ENCODE measurements around the gene NDUFS7.

Gene NDUFS7

GRCh38 chr19:1377965-1378785, 5.5 kb upstream of the NDUFS7 start:
- TF ChIP-seq CTCF (IDR thresholded peaks at IDR 0.05; ENCODE audit: borderline replicate concordance, control extremely low read depth, extremely low read depth, insufficient read depth, missing control alignments): no peak
- DNase-seq (ENCODE audit: low spot score): no peak
- in situ Hi-C loops (cut with MboI; ENCODE audit: low sequenced_read_pairs, unreplicated experiment): no loop called here

GRCh38 chr19:1379126-1379905, 4.4 kb upstream of the NDUFS7 start:
- TF ChIP-seq CTCF (IDR thresholded peaks at IDR 0.05; ENCODE audit: borderline replicate concordance, control extremely low read depth, extremely low read depth, insufficient read depth, missing control alignments): no peak
- DNase-seq (ENCODE audit: low spot score): no peak
- in situ Hi-C loops (cut with MboI; ENCODE audit: low sequenced_read_pairs, unreplicated experiment): no loop called here

GRCh38 chr19:1379961-1380489, 3.7 kb upstream of the NDUFS7 start:
- no peak for DNase-seq (ENCODE audit: low spot score)
- in situ Hi-C loops (cut with MboI; ENCODE audit: low sequenced_read_pairs, unreplicated experiment): no loop called here
- TF ChIP-seq CTCF (IDR thresholded peaks at IDR 0.05; ENCODE audit: borderline replicate concordance, control extremely low read depth, extremely low read depth, insufficient read depth, missing control alignments): no peak

DNA sequence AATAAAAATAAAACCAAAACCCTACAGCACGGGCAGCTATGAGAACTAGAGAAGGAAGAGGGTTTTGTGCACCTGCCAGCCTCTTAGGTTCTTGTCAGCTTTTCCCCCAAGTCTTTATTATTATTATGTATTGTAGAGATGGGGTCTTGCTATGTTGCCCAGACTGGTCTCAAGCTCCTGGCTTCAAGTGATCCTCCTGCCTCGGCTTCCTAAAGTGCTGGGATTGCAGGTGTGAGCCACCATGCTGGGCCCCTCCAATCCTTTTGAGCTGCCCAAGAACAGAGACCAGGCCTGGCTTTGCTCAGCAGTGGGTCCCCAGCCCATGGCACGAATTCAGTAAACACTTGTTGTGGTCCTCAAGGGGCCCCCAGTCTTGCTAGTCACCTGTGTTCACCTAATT, 1.5 kb upstream of the NDUFS7 start:
- no peak for DNase-seq (ENCODE audit: low spot score)
- in situ Hi-C loops (cut with MboI; ENCODE audit: low sequenced_read_pairs, unreplicated experiment): no loop called here
- TF ChIP-seq CTCF (IDR thresholded peaks at IDR 0.05; ENCODE audit: borderline replicate concordance, control extremely low read depth, extremely low read depth, insufficient read depth, missing control alignments): no peak

GRCh38 chr19:1383017-1383311, 743 bp upstream of the NDUFS7 start:
- no peak for DNase-seq (ENCODE audit: low spot score)
- in situ Hi-C loops (cut with MboI; ENCODE audit: low sequenced_read_pairs, unreplicated experiment): no loop called here
- no peak for TF ChIP-seq CTCF (IDR thresholded peaks at IDR 0.05; ENCODE audit: borderline replicate concordance, control extremely low read depth, extremely low read depth, insufficient read depth, missing control alignments)

GRCh38 chr19:1384085-1384462, 367 bp downstream of the NDUFS7 start:
- no peak for DNase-seq (ENCODE audit: low spot score)
- TF ChIP-seq CTCF (IDR thresholded peaks at IDR 0.05; ENCODE audit: borderline replicate concordance, control extremely low read depth, extremely low read depth, insufficient read depth, missing control alignments): no peak
- in situ Hi-C loops (cut with MboI; ENCODE audit: low sequenced_read_pairs, unreplicated experiment): no loop called here
